Aorta (tissue), 5 donors: ENCODE measurements around the gene ZNF77. TPM values are rescaled to one million over a fixed set of nuclear protein-coding genes. Genes with fewer than 3 reads are reported as not detected.
"Not testable (repeated sequence)": the region's sequence is repeated elsewhere in the genome, so short reads cannot be mapped to it uniquely, and the experiment has no call there.

Experiments used
- ATAC-seq: fragments of 200-7000 bp; cut with Tn5 transposase; one replicate; pipeline ENCODE4 v1.9.1; 2022; ENCODE audit warnings: moderate library complexity; ENCODE audit not compliant: low FRiP score
- DNase-seq, 2 donors: peaks; one replicate each; pipeline ENCODE4 v3.0.0-alpha.2; 2020
- H3K27ac ChIP-seq, 2 donors: one replicate each; pipeline ENCODE4 v1.5.1; 2013; ENCODE audit warnings: low read length in 2 of 2, mild to moderate bottlenecking in 2 of 2, moderate library complexity in 2 of 2, control low read depth in 1 of 2, inconsistent platforms in 1 of 2, low read depth in 1 of 2
- H3K27me3 ChIP-seq, 2 donors: one replicate each; pipeline ENCODE4 v1.6.1; 2013; ENCODE audit warnings: control low read depth in 1 of 2, low read length in 1 of 2, mild to moderate bottlenecking in 1 of 2, moderate library complexity in 1 of 2; ENCODE audit not compliant: insufficient read depth in 2 of 2, control insufficient read depth in 1 of 2
- H3K36me3 ChIP-seq, 2 donors: one replicate each; pipeline ENCODE4 v1.6.1; 2013; ENCODE audit warnings: control low read depth in 1 of 2, low read length in 1 of 2, mild to moderate bottlenecking in 1 of 2; ENCODE audit not compliant: insufficient read depth in 2 of 2, control insufficient read depth in 1 of 2
- H3K4me1 ChIP-seq, 2 donors: one replicate each; pipeline ENCODE4 v1.6.1; 2013; ENCODE audit warnings: low read length in 2 of 2, control low read depth in 1 of 2, mild to moderate bottlenecking in 1 of 2, moderate library complexity in 1 of 2; ENCODE audit not compliant: insufficient read depth in 2 of 2, control insufficient read depth in 1 of 2
- H3K4me3 ChIP-seq, 2 donors: one replicate each; pipeline ENCODE4 v1.5.1; 2013; ENCODE audit warnings: low read length in 2 of 2, control low read depth in 1 of 2, mild to moderate bottlenecking in 1 of 2
- H3K9me3 ChIP-seq: one replicate; pipeline ENCODE4 v1.6.1; 2013; ENCODE audit warnings: mild to moderate bottlenecking, low read length; ENCODE audit not compliant: control insufficient read depth
- WGBS, 2 donors: extraction: QIAGEN DNeasy Blood & Tissue Kit; methylation state at CpG; one replicate each; pipeline ENCODE4 v1.1.7; 2013; 5-methylcytosine and 5-hydroxymethylcytosine counted together
- intact Hi-C, 2 donors: fragments of 100-400 bp; cut with DNase I; formaldehyde crosslinking; loops; one replicate each; pipeline versions ENCODE4 v1.14.2 to v1.15.0; 2022
- long read RNA-seq, 2 donors: library from polyadenylated mRNA; unstranded; transcript quantifications; one replicate each; pipeline ENCODE4 v2.0.0, GENCODE V29; 2020 to 2021
- polyA plus RNA-seq, 2 donors: library from polyadenylated mRNA; stranded (reverse); fragments of 200-250 nt; gene quantifications; one replicate each; pipeline ENCODE4 v1.2.3, GENCODE V29; 2013
- total RNA-seq, 2 donors: library from RNA; stranded (reverse); fragmentation: NEBNext Ultra II Directional; extraction: Animal tissue kit (Norgen Biotek cat#: 25700); gene quantifications; one replicate each; pipeline ENCODE4 v1.2.1, GENCODE V29; 2021
- donor health status: healthy with polysubstance abuse.
- donor health status: Bipolar disorder and iron deficiency.
- donor health status: DM: no; HTN: no; CAD: no.
- donor health status: DM: no; HTN: no; CAD: no.
- donor health status: DM: yes; HTN: yes; CAD: no.

The ZNF77 gene
- total RNA-seq: 1 to 10 TPM; 4.1 to 4.5 TPM
- polyA plus RNA-seq: 1 to 10 TPM; 1.3 to 3.1 TPM
- long read RNA-seq, donor 1, transcript ZNF77-201 (4 exons, 2,002 nt): major isoform, 9 of 12 reads
- long read RNA-seq, donor 1, partial matches to known transcripts: 0 of 12 reads
- long read RNA-seq, donor 1, other reads (novel, unspliced or antisense): 3 of 12 reads
- long read RNA-seq, donor 2, partial matches to known transcripts: 0 of 4 reads
- long read RNA-seq, donor 2, other reads (novel, unspliced or antisense): 0 of 4 reads

DNA sequence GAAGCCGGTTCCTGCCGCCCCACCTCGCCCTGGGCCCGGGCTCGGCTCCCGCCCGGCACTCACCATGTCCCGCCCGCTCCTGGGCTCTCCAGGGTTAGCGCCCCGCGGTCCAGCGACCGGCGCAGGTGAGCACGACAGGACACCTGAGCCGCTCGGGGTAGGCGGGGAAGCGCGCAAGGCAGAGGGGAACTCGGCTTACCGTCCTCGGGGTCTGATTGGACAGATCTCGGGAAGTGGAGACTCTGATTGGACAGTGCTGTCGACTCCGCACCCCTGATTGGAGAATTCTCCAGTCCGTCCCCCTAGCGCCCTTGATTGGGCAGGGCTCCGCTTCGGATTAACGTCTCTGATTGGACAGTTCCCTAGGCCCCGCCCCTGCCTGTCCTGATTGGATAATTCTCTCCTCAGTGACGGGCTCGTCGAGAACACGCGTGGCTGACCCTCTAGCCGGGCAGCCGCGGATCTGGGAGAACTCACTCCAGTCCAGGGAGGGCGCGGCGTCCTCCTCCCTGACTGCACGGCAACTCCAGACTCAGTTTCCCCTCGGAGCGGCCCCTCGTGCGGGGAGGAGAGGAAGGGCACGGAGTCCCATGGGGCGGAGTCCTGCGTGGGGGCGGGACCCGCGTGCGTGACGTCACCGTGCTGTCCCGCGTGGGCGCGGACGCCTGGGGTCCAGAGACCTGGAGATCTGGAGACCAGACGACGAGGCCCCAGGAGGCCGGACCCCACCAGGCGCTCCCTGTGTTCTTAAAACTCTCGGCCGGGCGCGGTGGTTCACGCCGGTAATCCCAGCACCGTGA is at the start of gene ZNF77:
Gene ZNF77 (minus strand): TSS at position 197 of the 800 bp plus-strand sequence. CDS start 131 bp downstream, at position 66.
- Histone ChIP-seq H3K9me3 (no peaks in the 10 kb centered on the region), H3K36me3 (no peaks in the 10 kb centered on the region), H3K4me3 (peak within 1 kb of the TSS; percentile 65), H3K27me3 (no peaks in the 10 kb centered on the region), H3K27ac (peak within 1 kb of the TSS in 1 of 2 donors; percentile 64), H3K4me1 (no peaks in the 10 kb centered on the region)
- ATAC-seq: peak; percentile 99
- intact Hi-C loops: no loop called here
- WGBS, 2 donors: 1% methylated on average over 73 to 74 of the region's 74 CpGs
- peak; percentile 99 for DNase-seq

DNA sequence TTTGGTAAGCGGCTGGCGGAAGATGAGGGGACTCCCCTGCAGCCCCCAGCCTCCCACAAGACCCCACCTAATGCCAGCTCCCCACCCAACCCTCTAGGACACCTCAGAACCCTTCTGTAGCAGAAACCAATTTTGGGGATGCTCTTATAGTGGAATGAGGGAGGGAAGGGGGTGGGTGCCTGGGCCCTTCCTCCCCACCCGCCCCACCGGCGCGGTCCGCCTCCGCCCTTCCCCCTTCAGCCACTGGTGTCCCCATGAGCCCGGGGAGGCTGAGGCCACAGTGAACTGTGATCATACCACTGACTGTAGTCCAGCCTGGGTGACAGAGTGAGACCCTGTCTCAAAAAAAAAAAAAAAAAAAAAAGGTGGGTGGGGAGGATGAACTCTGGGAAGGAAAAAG is 48.8 kb upstream of the ZNF77 start:
- WGBS, 2 donors: 63 to 67% methylated on average over 7 to 9 of the region's 9 CpGs
- Histone ChIP-seq H3K27ac (no peak overlapping the region), H3K4me3 (no peak overlapping the region), H3K4me1 (no peaks in the 10 kb centered on the region), H3K36me3 (no peaks in the 10 kb centered on the region), H3K27me3 (no peaks in the 10 kb centered on the region), H3K9me3 (no peaks in the 10 kb centered on the region)
- DNase-seq (no peak), ATAC-seq (no peak)
- intact Hi-C loops: no loop called here

DNA sequence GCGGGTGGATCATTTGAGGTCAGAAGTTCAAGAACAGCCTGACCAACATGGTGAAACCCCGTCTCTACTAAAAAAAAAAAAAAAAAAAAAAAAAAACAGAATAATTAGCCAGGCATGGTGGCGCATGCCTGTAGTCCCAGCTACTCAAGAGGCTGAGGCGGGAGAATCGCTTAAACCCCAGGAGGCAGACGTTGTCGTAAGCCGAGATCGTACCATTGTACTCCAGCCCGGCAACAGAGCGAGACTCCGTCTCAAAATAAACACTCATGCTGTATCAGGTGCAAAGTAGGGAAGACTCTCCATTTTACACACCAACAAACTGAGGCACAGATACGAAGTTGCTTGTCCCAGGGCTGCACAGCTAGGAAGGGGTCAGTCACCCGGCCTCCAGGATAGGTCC is 48.2 kb upstream of the ZNF77 start:
- ATAC-seq: no peak
- Histone ChIP-seq H3K9me3 (no peaks in the 10 kb centered on the region), H3K27ac (no peak overlapping the region), H3K4me3 (no peak overlapping the region), H3K27me3 (no peaks in the 10 kb centered on the region), H3K36me3 (no peaks in the 10 kb centered on the region), H3K4me1 (no peaks in the 10 kb centered on the region)
- WGBS, 2 donors: 64 to 77% methylated on average over 14 of the region's 14 CpGs
- no peak for DNase-seq
- intact Hi-C loops: no loop called here

DNA sequence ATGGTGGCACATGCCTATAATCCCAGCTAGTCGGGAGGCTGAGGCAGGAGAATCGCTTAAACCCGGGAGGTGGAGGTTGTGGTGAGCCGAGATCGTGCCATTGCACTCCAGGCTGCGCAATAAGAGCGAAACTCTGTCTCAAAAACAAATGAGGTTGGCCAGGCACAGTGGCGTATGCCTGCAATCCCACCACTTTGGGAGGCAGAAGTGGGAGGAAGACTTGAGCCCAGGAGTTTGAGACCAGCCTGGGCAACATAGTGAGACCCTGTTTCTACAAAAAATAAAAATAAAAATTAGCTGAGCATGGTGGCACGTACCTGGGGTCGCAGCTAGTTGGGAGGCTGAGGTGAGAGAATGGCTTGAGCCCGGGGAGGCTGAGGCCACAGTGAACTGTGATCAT is 47.6 kb upstream of the ZNF77 start:
- 94 to 95% methylated on average over 11 of the region's 11 CpGs for WGBS, 2 donors
- H3K9me3 ChIP-seq, ATAC-seq, DNase-seq, H3K4me1 ChIP-seq, H3K27ac ChIP-seq, H3K27me3 ChIP-seq, intact Hi-C loops, H3K36me3 ChIP-seq, H3K4me3 ChIP-seq: not testable (repeated sequence)

DNA sequence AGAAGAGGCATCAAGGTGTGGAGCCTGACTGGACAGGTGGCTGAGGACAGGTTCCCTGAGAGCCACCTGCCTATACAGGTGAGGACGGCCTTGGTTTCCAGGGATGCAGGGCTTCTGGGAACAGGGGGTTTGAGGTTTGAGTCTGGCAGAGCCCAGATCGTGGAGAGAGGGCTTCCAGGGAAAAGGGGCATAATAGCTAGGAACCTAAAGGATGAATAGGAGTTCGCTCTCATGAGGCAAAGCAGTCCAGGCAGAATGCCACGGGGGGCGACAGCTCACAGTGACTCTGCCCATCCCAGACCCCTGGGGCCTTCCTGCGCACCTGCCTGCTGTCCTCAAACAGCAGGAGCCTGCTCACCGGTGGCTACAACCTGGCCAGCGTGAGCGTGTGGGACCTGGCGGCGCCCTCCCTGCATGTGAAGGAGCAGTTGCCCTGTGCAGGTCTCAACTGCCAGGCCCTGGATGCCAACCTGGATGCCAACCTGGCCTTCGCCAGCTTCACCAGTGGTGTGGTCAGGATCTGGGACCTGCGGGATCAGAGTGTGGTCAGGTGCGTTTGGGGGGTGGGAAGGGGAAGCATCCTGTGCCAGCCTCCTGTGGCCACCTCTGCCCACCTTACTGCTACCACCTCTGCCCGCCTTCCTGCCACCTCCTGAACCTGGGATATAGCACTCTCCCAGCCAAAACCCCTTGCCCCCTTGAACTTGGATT is 44.6 kb upstream of the ZNF77 start:
- DNase-seq (no peak), ATAC-seq (no peak)
- 94 to 97% methylated on average over 15 of the region's 15 CpGs for WGBS, 2 donors
- Histone ChIP-seq H3K4me3 (no peak overlapping the region), H3K36me3 (no peaks in the 10 kb centered on the region), H3K27ac (no peak overlapping the region), H3K9me3 (no peaks in the 10 kb centered on the region), H3K27me3 (no peaks in the 10 kb centered on the region), H3K4me1 (no peaks in the 10 kb centered on the region)
- intact Hi-C loops: no loop called here

DNA sequence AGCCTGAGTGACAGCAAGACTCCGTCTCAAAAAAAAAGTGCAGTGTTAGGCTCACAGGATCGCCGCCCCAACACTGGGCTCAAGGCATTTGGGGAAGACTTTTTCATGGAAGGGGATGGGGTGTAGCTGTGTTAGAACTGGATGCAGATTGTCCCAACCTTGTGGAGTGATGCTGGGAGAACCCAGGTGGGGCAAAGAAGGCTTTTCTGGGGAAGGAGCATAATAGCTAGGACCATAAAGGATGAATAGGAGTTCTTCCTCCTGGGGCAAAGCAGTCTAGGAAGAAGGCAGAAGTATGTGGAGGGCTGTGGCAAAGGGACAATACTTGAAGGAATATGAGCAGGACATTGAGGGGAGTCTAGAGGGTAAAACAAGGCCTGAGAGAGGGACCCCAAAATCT is 43.8 kb upstream of the ZNF77 start:
- no peaks in the 10 kb centered on the region for H3K4me1 ChIP-seq
- no peaks in the 10 kb centered on the region for H3K36me3 ChIP-seq
- intact Hi-C loops: no loop called here
- ATAC-seq (no peak), DNase-seq (no peak)
- 92 to 97% methylated on average over 3 of the region's 3 CpGs for WGBS, 2 donors
- H3K27ac ChIP-seq: no peak overlapping the region
- no peaks in the 10 kb centered on the region for H3K27me3 ChIP-seq
- H3K9me3 ChIP-seq: no peaks in the 10 kb centered on the region
- no peak overlapping the region for H3K4me3 ChIP-seq

DNA sequence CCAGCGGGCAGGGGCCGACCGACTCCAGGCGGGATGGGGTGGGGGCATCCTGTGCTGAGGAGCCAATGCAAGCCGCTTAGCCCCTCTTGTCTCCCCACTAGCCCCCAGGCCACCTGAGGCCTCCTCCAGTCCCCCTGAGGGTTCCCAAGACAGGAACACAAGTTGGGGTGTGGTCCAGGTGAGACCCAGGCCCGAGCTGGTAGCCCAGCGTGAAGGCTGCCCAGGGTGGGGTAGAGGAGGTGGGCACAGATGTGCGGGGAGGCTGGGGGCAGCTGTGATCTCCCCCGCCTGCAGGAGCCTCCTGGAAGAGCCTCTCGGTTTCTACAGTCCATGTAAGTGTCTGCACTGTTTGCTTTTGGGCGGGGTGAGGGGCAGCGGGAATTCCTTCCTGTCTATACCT is 43.0 kb upstream of the ZNF77 start:
- Histone ChIP-seq H3K4me1 (no peaks in the 10 kb centered on the region), H3K4me3 (no peak overlapping the region), H3K36me3 (no peaks in the 10 kb centered on the region), H3K27me3 (no peaks in the 10 kb centered on the region), H3K27ac (no peak overlapping the region), H3K9me3 (no peaks in the 10 kb centered on the region)
- ATAC-seq (no peak), DNase-seq (no peak)
- WGBS, 2 donors: 90 to 92% methylated on average over 11 to 12 of the region's 12 CpGs
- intact Hi-C loops: no loop called here

DNA sequence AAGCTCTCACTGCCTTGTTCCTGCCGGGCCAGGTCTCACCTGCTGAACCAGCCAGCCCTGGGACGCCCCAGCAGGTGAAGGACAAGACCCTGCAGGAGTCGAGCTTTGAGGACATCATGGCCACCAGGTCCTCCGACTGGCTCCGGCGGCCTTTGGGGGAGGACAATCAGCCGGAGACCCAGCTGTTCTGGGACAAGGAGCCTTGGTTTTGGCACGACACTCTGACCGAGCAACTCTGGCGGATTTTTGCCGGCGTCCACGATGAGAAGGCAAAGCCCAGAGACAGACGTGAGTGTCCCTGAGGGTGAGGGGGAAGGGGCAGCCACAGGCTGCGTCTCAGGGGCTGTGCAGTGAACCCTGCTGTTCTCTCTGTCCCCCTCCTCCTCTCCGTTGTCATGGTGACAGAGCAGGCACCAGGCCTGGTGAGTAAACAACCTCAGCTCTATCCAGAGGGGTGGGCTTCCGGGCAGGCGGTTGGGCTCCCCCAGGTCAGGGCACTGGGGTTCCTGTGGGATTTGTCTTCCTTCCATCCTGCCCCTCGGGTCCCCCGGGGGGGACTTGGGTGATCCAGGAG is 42.3 kb upstream of the ZNF77 start:
- DNase-seq (no peak), ATAC-seq (no peak)
- H3K9me3 ChIP-seq: no peaks in the 10 kb centered on the region
- H3K4me3 ChIP-seq: no peak overlapping the region
- no peaks in the 10 kb centered on the region for H3K36me3 ChIP-seq
- H3K4me1 ChIP-seq: no peaks in the 10 kb centered on the region
- intact Hi-C loops: no loop called here
- no peaks in the 10 kb centered on the region for H3K27me3 ChIP-seq
- H3K27ac ChIP-seq: no peak overlapping the region
- WGBS, 2 donors: 22 to 34% methylated on average over 20 of the region's 20 CpGs
